Transverse colon (tissue), 4 donors: ENCODE data around the gene MYOZ1.

Experiments used
- CTCF ChIP-seq, 5 experiments: fragments of 200-600 bp in 3 of 5; fragments of 450-650 bp in 2 of 5; sonication (generic) in 3 of 5; IDR thresholded peaks; 1 replicate in 2 of 5; 2 replicates in 3 of 5; pipeline ENCODE4 v1.5.1; 2016 to 2017; ENCODE audit warnings: antibody characterized with exemption in 5 of 5, inconsistent platforms in 3 of 5, mild to moderate bottlenecking in 2 of 5, moderate library complexity in 1 of 5
- EP300 ChIP-seq: sonication (generic); formaldehyde crosslinking; IDR thresholded peaks from one replicate; pipeline ENCODE4 v1.6.1; 2017; ENCODE audit warnings: antibody characterized with exemption, low read depth
- POLR2A ChIP-seq: fragments of 450-650 bp; IDR thresholded peaks from one replicate; pipeline ENCODE4 v1.6.1; 2016; ENCODE audit warnings: antibody characterized with exemption, mild to moderate bottlenecking, moderate library complexity
- POLR2AphosphoS5 ChIP-seq, 3 donors: sonication (generic); formaldehyde crosslinking; IDR thresholded peaks; one replicate each; pipeline ENCODE4 v1.6.1; 2016; ENCODE audit warnings: antibody characterized with exemption in 3 of 3

GRCh38 chr10:73585327-73585726 is 55.9 kb downstream of the MYOZ1 start:
- TF ChIP-seq POLR2A = no peak
- TF ChIP-seq CTCF (IDR thresholded peaks at IDR 0.05) = no peak
- TF ChIP-seq EP300 = no peak
- TF ChIP-seq POLR2AphosphoS5 (IDR thresholded peaks at IDR 0.05) = no peak
